ENCODE results near the gene C16orf74.
A peak's percentile ranks its signal among the peaks of the same experiment; 100 is the strongest.

Gene C16orf74

GRCh38 chr16:85690469-85691064 lies 60.3 kb downstream of the C16orf74 start:
- TF ChIP-seq MYC (IDR thresholded peaks at IDR 0.05; ENCODE audit: low read depth, low read length) (no peak), POLR2A (IDR thresholded peaks at IDR 0.05; ENCODE audit: extremely low read depth, insufficient read length) (no peak), CTCF (IDR thresholded peaks at IDR 0.05; ENCODE audit: low read depth, low read length) (no peak), MAX (IDR thresholded peaks at IDR 0.05; ENCODE audit: low read depth, low read length) (no peak)
- DNase-seq (ENCODE audit: low read depth), result no peak
- H3K4me3 ChIP-seq (ENCODE audit: low read depth, low read length), result no peak overlapping the region

- no peak overlapping the region for H3K4me3 ChIP-seq (ENCODE audit: low read depth, low read length)
Observed at GRCh38 chr16:85689950-85690320, 61.0 kb downstream of the C16orf74 start.

GRCh38 chr16:85689285-85689949 lies 61.5 kb downstream of the C16orf74 start:
- peak overlapping the region; percentile 52 for H3K4me3 ChIP-seq (ENCODE audit: low read depth, low read length)
- TF ChIP-seq CTCF (IDR thresholded peaks at IDR 0.05; ENCODE audit: low read depth, low read length) (no peak), POLR2A (IDR thresholded peaks at IDR 0.05; ENCODE audit: extremely low read depth, insufficient read length) (no peak), MYC (IDR thresholded peaks at IDR 0.05; ENCODE audit: low read depth, low read length) (no peak), MAX (IDR thresholded peaks at IDR 0.05; ENCODE audit: low read depth, low read length) (no peak)
- DNase-seq (ENCODE audit: low read depth), result no peak

More at GRCh38 chr16:85689950-85690320, 61.0 kb downstream of the C16orf74 start:
- no peak for DNase-seq (ENCODE audit: low read depth)
- TF ChIP-seq POLR2A (IDR thresholded peaks at IDR 0.05; ENCODE audit: extremely low read depth, insufficient read length), result no peak

- TF ChIP-seq POLR2A (IDR thresholded peaks at IDR 0.05; ENCODE audit: extremely low read depth, insufficient read length) (peak; percentile 56), MYC (IDR thresholded peaks at IDR 0.05; ENCODE audit: low read depth, low read length) (0 out of 2 replicates have a peak, but pooled peaks have one; percentile 56), CTCF (IDR thresholded peaks at IDR 0.05; ENCODE audit: low read depth, low read length) (no peak)
- peak; percentile 96 for DNase-seq (ENCODE audit: low read depth)
- H3K4me3 ChIP-seq (ENCODE audit: low read depth, low read length), result peak within 1 kb of the TSS; percentile 76
Observed at GRCh38 chr16:85688586-85689284, 62.2 kb downstream of the C16orf74 start, which contains the start of gene GINS2. Gene GINS2, minus strand, starts transcription at chr16:85688954. Its CDS starts 56 bp downstream, at chr16:85688898.

- DNase-seq (ENCODE audit: low read depth), result no peak
- peak overlapping the region; percentile 76 for H3K4me3 ChIP-seq (ENCODE audit: low read depth, low read length)
- TF ChIP-seq POLR2A (IDR thresholded peaks at IDR 0.05; ENCODE audit: extremely low read depth, insufficient read length) (no peak), CTCF (IDR thresholded peaks at IDR 0.05; ENCODE audit: low read depth, low read length) (no peak), MAX (IDR thresholded peaks at IDR 0.05; ENCODE audit: low read depth, low read length) (no peak), MYC (IDR thresholded peaks at IDR 0.05; ENCODE audit: low read depth, low read length) (no peak)
Observed at GRCh38 chr16:85687651-85688471, 63.0 kb downstream of the C16orf74 start.

Data from NB4 (cell line).